ENCODE measurements around the gene CBLB. TPM values are rescaled to one million over a fixed set of nuclear protein-coding genes. Genes with fewer than 3 reads are reported as not detected.

The CBLB gene
- total RNA-seq, 2 experiments from 2014 or later, result 104 to 113 TPM

DNA sequence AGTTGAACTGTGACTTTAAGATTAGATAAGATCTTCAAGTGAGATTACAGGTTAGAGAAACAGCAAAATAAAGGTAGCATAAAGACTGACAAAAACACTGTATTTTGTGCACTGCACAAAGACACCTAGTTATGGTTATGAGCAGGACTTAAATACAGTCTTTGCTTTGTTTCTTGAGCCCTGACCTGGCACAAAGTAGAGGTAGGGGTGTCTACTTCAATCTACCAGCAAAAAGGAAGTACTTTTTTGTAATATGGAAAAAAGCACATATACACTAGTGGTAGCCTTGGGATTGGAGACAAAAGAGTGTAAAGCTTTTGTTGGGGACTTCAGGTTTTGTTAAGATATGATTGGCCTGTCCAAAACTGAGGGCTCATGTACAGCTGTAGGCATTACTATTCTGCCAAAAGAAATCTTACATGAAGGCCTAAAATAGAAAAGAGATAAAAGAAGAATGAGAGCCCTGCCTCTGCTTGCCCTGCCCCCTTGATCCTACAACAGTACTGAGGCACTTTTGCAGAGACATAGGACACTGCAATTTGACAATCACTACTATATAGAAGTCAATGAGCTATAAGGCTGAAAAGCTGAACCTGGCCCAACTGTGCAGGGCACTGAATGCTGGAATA is 194.3 kb downstream of the CBLB start:
- intact Hi-C loops (cut with micrococcal nuclease), result no loop called here
- ATAC-seq (no peak), DNase-seq (no peak)
- CTCF ChIA-PET, result no interaction called here
- Mint-ChIP-seq H3K9me3 (no peaks in the 10 kb centered on the region), H3K27me3 (no peaks in the 10 kb centered on the region), H3K36me3 (ENCODE audit: low read depth) (peaks cover 46% of the 10 kb centered on the region), H3K27ac (no peak overlapping the region), H3K4me3 (no peak overlapping the region), H3K4me1 (ENCODE audit: low read depth) (peaks cover 13% of the 10 kb centered on the region)
- TF ChIP-seq, protein P1, sequence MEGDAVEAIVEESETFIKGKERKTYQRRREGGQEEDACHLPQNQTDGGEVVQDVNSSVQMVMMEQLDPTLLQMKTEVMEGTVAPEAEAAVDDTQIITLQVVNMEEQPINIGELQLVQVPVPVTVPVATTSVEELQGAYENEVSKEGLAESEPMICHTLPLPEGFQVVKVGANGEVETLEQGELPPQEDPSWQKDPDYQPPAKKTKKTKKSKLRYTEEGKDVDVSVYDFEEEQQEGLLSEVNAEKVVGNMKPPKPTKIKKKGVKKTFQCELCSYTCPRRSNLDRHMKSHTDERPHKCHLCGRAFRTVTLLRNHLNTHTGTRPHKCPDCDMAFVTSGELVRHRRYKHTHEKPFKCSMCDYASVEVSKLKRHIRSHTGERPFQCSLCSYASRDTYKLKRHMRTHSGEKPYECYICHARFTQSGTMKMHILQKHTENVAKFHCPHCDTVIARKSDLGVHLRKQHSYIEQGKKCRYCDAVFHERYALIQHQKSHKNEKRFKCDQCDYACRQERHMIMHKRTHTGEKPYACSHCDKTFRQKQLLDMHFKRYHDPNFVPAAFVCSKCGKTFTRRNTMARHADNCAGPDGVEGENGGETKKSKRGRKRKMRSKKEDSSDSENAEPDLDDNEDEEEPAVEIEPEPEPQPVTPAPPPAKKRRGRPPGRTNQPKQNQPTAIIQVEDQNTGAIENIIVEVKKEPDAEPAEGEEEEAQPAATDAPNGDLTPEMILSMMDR (IDR thresholded peaks at IDR 0.05), result no peak
- POLR2A ChIA-PET, result no interaction called here

GRCh38 chr3:105672996-105673395 is 195.8 kb downstream of the CBLB start:
- peaks cover 13% of the 10 kb centered on the region for H3K4me1 Mint-ChIP-seq (ENCODE audit: low read depth)
- DNase-seq (no peak), ATAC-seq (no peak)
- no peak overlapping the region for H3K27ac Mint-ChIP-seq
- TF ChIP-seq, protein P1 (IDR thresholded peaks at IDR 0.05), result no peak
- H3K36me3 Mint-ChIP-seq (ENCODE audit: low read depth), result peaks cover 48% of the 10 kb centered on the region
- H3K9me3 Mint-ChIP-seq, result no peaks in the 10 kb centered on the region
- no peak overlapping the region for H3K4me3 Mint-ChIP-seq
- H3K27me3 Mint-ChIP-seq, result no peaks in the 10 kb centered on the region
- ChIA-PET POLR2A (no interaction called here), CTCF (no interaction called here)
- intact Hi-C loops (cut with micrococcal nuclease), result no loop called here

DNA sequence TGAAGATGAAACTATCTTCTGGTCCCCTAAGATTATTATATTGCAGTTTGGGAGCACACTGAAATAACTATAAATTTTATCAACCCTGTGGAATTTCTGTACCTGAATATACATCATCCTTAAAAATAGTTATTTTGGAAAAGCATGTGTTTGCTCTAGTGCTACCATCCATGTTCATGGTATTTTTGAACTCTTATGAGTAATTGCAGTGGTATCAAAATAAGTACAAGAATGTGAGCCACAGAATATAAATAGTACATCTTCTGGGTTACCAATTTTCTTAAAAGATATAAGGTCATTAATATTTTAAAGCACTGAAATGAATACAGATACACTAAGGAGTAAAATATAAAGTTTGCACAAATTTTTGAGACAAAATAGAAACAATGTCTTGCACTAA is 206.5 kb downstream of the CBLB start:
- TF ChIP-seq, protein P1 (IDR thresholded peaks at IDR 0.05), result no peak
- intact Hi-C loops (cut with micrococcal nuclease), result no loop called here
- Mint-ChIP-seq H3K9me3 (no peaks in the 10 kb centered on the region), H3K27me3 (no peaks in the 10 kb centered on the region), H3K27ac (no peak overlapping the region), H3K36me3 (ENCODE audit: low read depth) (peaks cover 50% of the 10 kb centered on the region), H3K4me3 (no peak overlapping the region), H3K4me1 (ENCODE audit: low read depth) (no peaks in the 10 kb centered on the region)
- CTCF ChIA-PET, result no interaction called here
- no peak for DNase-seq
- no peak for ATAC-seq
- POLR2A ChIA-PET, result no interaction called here

GRCh38 chr3:105661461-105661860 is 207.4 kb downstream of the CBLB start:
- intact Hi-C loops (cut with micrococcal nuclease), result no loop called here
- Mint-ChIP-seq H3K27me3 (no peaks in the 10 kb centered on the region), H3K4me3 (no peak overlapping the region), H3K27ac (no peak overlapping the region), H3K4me1 (ENCODE audit: low read depth) (no peaks in the 10 kb centered on the region), H3K9me3 (no peaks in the 10 kb centered on the region), H3K36me3 (ENCODE audit: low read depth) (peaks cover 51% of the 10 kb centered on the region)
- ChIA-PET POLR2A (no interaction called here), CTCF (no interaction called here)
- TF ChIP-seq, protein P1 (IDR thresholded peaks at IDR 0.05), result no peak
- no peak for DNase-seq
- no peak for ATAC-seq

DNA sequence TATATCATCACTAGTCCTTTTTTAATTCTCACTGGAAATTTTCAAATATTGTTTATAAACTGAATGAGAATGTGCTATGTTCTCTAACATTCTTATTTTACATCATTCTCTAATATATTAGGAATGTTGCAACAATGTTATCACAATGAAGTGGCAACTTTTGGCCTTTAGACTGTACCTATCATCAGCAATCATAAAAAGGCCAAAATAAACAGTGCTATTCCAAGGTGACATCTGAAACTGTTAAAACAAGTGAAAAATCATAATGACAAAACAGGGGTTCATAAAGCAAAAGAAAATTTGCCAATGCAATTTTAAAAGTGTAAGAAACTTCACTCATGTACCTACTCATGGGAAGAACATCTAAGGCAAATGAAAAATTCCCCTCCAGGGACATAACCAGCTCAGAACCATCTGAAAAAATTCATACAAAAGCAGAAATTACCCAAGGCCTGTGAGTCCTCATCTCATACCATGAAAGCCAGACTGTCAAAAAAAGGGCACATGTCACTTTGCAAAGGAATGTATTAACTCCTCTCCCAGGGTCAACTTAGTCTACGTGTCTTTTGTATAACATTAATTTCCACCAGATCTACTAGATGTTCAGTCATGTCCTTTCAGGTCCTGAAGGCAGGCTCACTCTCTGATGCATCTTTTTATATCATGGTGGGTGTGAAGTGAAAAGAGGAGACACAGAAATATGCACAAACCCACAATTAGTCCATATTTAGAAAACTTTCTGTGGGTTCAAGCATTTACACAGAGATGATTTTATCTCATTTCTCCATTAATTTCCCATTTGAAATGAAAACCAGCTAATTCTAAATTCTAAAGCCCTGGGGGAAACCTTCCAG is 211.9 kb downstream of the CBLB start:
- H3K4me3 Mint-ChIP-seq, result no peak overlapping the region
- ChIA-PET POLR2A (no interaction called here), CTCF (interaction anchor here (1.0 kb wide), 1 partner anchor 16 kb away, joined by 3 read pairs; no protein-coding TSS in a partner anchor)
- intact Hi-C loops (cut with micrococcal nuclease), result no loop called here
- ATAC-seq (no peak), DNase-seq (no peak)
- H3K9me3 Mint-ChIP-seq, result no peaks in the 10 kb centered on the region
- H3K27ac Mint-ChIP-seq, result no peak overlapping the region
- TF ChIP-seq, protein P1 (IDR thresholded peaks at IDR 0.05), result no peak
- H3K36me3 Mint-ChIP-seq (ENCODE audit: low read depth), result peaks cover 39% of the 10 kb centered on the region
- no peaks in the 10 kb centered on the region for H3K4me1 Mint-ChIP-seq (ENCODE audit: low read depth)
- no peaks in the 10 kb centered on the region for H3K27me3 Mint-ChIP-seq

Data from activated CD8-positive, alpha-beta T cell treated with anti-CD3 and anti-CD28 coated beads for 36 hours (primary cell).